DMS79 treated with DMSO at 0.1 percent for 48 hours (cell line): Measurements from ENCODE around the gene PPP2R2C.

Source experiments
- DNase-seq: peaks from one replicate; lab custom pipeline; 2025; lab: John Stamatoyannopoulos, UW

PPP2R2C gene

DNA sequence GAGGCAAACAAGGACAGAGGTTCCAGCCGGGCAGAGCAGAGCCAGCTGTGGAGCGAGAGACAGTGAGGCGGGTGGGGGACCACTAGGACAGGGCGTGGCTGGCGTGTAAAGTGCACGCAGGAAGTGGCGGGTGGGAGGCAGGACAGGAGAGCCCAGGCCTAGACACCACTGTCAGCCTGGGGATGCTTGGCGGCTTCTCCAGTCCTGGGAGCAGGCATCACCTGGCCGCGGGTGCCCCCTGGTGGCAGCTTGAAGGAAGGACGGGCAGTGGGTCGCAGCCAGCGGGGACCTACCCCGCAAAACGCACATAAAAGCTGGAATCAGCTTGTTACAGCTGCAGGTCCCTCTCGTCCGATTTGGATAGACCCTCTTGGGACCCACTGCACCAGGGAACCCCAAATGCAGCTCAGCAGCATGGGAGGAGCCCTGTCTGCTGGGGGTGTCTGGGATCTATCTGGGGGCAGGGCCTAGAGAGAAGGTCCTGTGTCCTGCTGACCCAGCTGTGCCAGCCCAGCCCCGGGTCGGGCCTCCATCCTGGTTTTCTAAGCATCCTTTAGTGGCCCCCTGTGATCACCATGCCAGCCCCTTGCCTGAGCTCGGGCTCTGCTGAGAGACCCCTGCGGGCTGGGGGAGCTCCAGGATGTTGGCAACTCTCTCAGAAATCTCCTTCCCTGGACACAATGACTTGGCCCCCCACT is 145.0 kb downstream of the PPP2R2C start:
- DNase-seq = peak; percentile 19

DNA sequence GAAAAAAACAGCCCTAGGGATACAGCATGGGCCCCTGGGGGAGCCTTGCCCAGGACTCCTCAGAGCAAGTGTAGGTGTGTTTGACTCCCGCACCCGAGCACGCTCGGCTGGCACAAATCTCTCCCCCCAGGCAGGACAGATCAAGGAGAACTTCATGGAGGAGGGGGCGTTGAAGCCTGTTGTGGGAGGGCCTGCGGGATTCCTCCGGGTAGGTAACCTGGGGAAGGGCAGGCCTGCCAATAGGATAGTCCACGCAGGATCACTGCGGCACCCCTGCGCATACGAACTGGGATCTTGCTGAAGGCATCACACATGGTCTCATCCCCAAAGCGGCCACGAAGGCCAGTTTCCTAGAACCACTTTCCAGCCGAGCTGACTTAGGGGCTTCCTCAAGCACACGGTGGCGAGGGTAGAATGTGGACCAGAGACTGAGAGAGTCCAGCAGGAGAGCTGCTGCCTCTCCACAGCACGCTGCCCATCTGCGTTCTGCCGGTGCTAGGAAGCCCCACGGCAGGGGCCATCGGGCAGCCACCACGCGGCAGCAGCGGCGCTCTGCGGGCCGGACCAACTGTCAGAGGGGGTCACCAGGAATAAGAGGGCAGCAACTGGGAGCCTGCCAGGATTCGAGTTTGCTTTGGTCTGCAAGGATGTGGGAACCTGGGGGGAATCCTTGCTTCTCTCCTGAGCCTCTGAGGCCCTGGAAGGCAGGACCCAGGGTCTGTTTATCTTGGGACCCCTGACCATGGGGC is 145.9 kb downstream of the PPP2R2C start:
- no peak for DNase-seq

DNA sequence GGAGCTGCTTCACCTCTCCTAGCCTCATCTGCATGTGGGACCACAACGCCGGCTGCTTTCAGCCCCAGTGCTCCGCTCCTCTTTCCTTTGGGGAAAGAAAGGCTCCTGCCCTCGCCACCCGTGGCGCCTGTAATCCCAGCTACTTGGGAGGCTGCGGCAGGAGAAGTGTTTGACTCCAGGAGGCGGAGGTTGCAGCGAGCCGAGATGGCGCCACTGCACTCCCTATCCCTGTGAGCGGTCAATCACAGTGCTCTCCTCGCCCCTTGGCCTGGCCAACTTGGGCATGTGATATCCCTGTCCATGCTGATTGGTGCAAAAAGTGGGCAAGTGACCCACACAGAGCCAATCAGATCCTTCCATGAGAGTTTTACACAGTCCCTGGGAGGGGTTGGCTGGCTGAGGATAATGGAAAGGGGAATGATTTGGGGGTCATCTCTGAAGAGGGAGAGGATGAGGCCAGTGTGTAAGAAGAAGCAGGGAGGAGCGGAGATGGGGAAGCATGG is 146.6 kb downstream of the PPP2R2C start:
- DNase-seq = no peak

DNA sequence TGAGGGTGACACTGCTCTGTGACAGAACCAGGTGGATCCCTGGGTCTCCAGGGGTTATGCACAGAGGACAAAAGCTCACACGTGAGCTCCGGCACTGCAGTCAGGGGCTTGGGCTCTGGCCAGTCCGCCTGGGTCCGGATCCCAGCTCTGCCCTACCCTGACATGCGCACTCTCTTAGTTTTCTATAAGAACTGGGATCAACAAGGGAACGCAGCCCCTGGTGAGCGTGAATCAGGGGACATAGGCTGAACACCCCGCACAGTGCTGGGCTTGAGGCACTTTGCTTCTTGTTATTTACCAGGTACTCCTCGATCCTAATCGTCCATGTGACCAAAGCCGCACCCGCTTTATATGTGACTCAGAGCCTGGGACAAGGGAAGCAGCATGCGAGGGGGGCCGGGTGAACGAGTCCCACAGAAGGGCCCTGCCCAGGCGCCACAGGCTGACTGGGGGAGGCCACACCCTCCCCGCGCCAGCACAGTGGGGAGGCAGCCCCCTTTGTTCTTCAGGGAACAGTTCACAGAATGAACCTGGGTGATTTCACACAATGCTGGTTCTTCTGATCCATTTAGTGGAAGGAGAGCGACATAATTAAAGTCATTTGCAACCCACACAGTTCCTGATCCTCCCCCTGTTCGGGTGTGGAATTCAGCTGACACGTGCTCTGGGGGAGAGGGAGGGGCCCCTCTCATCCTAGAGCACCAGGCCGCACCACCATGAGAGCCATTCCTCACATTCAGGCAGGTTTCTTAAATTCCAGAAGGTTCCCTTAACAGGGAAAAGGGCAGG is 147.2 kb downstream of the PPP2R2C start:
- no peak for DNase-seq

DNA sequence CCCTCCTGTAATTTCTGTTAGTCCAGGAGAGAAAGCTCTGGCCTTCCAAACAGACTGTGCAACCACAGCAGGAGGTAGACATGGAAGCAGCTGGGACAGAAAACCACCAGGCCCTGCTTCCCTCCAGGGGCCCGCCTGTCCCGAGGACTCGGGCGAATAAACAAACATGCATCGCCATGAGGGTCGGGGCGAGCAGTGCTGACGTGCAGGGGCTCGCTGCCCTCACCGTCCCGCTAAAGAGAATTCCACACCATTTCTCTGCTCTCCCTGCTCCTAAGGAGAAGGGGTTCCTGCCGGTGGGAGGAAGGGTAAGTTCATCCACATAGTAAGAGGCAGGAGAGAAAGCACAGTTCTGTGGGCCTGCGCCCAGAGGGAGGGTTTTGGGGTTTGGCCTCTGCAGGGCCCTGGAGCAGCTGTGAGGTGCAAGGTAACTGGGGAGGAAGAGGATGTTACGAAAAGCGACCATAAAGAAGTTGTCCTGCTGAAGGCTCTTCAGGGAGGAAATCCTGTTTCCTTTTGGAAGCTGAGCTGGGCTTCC is 147.9 kb downstream of the PPP2R2C start:
- DNase-seq = no peak

DNA sequence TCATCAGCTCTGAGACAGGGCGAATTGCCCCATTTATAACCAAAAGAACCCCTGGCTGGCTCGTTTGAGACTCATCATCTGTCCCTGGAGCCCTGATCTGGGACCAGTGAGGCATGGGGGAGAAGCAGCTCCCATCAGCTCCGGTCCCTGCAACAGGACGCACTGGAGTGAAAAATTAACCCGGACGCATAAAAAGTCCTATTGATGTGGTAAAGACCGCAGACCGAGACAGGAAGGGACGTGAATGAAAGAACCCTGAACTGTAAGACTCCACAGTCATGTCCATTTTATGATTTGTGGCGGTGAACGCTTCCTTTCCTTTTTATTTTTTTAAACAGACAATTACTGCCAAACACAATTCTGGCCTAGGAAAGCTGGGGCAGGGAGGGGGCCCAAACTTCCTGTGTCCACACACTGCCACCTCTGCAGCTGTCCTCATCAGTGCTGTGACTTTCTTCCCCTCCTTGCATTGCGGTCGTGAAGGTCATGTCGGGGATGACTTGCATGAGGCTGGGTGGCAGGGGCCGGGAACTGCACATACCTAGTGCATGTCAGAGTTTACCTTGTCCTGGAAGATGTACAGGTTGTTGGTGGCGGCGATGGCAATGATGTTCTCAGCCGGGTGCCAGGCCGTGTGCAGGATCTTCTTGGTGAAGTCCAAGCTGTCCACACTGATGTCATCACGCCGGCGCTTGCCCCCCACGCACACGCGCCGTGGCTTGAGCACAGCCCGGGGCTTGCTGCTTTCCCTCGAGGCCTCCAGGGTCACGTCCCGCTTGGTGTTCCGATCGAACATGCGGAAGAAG is 149.4 kb downstream of the PPP2R2C start:
- no peak for DNase-seq

DNA sequence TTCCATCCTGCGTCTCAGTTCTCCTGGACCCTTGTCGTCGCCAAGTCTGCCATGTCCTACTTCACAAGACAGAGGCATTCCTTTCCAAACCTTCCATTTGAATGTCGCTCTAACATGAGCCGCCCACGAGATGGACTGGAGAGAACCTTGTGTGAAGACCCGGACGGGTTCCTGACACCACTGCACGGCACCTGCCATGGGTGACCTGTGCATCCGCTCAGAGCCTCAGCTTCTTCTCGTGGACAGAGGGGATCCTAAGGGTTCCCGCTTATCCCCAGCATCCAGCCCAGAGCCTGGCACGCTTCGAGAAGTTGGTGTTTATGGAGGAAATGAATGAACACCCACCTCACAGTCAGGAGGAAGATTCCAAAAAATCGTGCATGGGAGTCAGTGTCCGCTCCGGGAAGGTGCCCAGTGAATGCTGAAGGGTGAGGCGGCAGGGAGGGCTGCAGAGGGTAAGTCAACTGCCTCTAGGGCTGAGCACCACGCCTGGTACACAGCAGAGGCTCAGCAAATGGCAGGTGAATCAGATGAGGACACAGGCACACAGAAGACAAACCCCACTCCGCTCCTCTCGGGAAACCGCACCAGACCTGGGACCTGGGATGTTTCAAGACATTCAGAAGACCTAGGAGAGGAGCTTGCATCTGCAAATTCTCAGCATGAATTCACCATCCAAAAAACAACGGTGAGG is 150.2 kb downstream of the PPP2R2C start:
- no peak for DNase-seq

DNA sequence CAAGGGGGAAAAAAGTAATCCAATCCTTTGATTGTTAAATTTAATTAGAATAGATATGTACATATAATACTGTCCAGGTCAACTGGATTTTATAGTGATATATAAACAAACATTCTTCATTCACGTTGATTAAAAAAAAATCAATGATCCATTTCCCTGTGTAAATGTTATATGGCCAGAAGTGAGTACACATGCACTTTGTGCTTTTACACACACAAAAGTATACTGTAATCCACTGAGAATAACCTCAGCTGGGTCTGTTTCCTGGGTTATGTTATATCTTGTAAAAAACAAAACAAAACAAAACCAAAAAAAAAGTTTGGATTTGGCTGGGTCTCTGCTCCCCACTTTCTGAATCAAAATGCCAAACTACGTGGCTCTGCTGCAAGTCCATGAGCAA is 151.1 kb downstream of the PPP2R2C start:
- DNase-seq = no peak

DNA sequence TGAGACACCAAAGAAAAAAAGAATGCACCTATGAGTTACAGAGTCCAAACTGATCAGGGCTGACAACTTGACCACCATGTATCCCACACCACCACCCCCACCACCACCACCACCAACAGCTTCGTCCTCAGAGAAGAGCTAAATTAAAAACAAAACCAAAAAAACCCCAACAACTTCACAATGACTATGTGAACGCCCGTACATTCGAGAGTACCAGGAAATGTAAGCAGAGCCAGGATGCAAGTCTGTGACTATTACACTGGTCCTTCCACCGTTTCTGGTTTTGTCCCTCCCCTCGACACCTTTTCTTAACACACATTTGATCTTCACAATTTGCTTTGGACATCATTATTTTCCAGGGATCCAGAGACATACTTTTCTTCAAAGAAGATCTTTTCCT is 151.8 kb downstream of the PPP2R2C start:
- no peak for DNase-seq

DNA sequence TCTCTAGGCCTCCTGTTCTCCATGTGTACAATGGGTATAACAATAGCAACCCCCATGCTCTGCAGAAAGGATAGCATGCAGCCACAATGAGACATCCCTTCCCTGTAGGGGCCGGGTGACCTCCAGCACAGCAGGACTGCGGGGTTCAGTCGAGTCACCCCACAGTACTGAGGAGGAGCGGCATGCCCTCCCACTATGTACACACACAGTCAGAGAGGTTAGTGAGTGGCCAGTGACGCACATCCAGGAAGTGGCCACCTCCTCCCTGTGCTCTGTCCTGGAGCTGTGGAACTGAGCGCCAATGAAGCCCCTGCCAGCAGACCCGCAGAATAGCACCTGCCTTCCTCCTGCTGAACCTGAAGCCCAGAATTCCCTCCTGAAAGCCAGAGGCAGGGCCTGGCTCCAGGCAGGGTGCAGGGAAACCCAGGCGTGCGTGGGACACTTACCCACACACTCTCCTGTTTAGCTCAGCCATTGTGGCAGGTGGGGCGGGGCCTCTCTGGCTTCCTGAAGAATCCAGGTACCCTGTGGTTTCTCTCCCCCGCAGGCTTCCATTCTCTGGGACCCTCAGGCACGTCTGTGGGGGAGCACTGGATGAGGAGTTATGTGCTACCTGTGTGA is 152.8 kb downstream of the PPP2R2C start:
- DNase-seq = no peak

DNA sequence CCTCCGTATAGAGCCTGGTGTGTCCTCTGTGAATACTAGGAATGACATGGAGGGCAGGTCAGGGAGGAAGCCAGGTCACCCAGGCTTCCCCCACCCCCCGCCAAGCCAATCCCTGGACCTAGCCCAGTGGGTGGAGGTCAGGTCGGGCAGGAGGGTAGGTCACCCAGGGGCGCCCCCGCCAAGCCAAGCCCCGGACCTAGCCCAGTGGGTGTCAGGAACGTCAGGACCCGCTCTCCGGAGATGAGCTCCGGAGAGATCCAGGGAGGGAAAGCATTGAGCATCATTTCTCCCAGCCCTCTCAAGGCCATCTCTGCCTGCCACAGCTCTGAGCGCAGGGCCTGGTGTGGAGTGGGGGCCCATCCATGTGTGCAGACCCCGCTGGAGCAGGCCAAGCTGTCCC is 154.2 kb downstream of the PPP2R2C start:
- no peak for DNase-seq

DNA sequence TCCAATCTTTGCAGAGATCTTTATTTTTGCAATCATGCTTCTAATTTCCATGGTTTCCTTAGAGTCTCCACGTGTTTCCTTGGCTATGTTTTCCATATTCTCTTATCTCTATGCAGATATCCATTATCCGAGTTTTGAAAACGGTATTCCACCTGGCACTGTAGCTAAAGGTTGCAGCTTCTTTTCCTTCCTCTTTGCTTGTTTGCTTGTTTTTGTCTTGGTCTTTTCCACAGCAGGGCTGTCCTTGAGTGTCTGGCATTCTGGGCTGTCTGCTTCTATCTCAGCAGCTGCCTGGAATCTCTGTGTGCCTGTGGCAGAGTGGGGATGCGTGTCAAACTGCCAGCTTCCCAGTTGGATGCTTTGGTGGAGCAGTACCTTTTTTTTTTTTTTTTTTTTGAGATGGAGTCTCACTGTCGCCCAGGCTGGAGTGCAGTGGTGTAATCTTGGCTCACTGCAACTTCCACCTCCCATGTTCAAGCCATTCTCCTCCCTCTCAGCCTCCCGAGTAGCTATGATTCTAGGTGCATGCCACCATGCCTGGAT is 155.9 kb downstream of the PPP2R2C start:
- DNase-seq = no peak

DNA sequence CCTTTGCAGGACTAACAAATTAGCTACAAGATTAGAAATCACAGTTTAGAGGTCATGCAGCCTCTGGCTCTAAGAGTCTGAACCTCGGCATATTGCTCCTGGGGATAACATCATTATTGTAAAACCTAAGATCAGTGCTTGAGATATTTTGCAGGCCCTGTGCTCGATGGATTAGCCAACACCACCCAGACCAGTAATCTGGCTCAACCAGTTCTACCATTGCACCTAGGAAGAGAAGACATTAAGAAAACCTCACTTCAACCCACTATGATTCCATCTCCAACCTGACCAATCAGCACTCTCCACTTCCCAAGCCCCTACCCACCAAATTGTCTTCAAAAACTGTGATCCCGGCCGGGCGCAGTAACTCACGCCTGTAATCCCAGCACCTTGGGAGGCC is 159.2 kb downstream of the PPP2R2C start:
- no peak for DNase-seq

DNA sequence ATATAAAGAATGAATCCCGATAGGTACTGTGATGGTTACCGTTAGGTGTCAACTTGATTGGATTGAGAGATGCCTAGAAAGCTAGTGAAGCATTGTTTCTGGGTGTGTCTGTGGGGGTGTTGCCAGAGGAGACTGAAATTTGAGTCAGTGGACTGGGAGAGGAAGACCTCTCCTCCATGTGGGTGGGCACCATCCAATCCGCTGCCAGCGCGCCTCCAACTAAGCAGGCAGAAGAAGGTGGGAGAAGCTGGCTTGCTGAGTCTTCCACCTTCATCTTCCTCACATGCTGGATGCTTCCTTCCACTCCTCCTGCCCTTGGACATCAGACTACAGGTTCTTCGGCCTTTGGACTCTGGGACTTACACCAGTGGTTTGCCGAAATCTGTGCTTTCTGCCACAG is 162.6 kb downstream of the PPP2R2C start:
- no peak for DNase-seq

DNA sequence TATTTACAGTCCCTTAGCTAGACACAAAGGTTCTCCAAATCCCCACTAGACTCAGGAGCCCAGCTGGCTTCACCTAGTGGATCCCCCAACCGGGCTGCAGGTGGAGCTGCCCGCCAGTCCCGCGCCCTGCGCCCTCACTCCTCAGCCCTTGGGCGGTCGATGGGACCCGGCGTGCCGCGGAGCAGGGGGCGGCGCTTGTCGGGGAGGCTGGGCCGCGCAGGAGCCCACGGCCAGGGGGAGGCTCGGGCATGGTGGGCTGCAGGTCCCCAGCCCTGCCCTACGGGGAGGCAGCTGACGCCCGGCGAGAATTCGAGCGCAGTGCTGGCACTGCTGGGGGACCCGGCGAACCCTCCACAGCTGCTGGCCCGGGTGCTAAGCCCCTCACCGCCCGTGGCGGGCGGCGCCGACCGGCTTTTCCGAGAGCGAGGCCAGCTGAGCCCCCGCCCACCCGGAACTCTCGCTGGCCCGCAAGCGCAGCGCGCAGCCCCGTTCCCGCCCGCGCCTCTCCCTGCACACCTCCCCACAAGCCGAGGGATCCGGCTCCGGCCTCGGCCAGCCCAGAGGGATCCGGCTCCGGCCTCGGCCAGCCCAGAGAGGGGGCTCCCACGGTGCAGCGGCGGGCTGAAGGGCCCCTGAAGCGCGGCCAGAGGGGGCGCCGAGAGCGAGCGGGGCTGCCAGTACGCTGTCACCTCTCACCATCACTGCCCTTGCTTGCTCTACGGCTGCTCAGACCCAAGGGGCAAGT is 163.3 kb downstream of the PPP2R2C start:
- peak; percentile 57 for DNase-seq

DNA sequence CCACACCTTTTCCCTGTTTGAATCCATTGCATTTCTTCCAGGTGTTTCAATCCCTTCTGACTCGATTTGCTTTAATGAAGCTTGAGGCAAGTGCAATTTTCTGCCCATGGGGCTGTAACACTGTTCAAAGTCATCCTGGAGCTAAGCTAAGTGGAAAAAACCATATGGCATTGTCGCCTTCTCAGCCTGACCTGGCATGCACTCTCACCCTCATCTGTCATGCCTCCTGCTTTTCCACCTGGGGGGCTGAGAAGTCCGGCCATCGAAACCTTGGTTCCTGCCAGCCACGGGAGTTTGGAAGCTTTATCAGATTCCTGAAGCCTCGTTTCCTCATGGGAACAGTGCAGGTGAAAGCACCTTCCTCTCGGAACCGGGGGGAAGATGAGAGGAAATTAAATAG is 164.5 kb downstream of the PPP2R2C start:
- peak; percentile 1 for DNase-seq

DNA sequence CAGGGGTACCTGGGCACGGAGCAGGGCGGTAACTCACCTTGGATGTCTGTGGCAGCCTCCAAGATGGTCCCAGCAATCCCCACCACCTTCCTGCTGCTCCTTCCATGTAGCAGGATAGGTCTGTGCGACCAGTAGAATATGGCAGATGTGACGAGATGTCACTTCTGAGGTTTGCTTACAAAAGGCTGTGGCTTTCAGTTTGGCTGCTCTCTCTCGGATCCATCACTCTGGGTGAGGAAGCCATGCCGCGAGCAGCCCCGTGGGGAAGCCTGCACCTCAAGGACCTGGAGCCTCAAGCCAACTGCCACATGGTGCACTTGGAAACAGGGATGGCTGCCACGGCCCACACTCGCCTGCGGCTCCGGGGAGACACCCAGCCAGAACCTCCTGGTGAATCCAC is 165.2 kb downstream of the PPP2R2C start:
- no peak for DNase-seq

DNA sequence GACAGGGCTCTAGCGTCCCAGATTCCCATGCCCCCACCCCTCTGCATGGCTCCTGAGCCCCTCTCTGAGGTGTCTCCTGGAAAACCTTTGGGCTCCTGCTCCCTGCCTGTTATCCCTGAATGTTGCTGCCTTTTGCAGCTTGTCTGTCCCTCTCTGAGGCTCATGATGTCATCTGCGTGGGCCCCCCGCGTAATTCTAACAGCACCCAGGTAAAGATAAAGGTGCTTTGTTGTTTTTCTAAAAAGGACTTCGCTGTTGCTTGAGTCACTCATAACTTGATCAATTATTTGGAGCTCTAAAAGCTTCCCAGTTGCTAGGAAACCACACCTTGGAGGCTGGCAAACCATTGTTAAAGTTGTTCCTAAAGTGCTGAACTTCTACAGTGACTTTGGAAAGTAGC is 166.1 kb downstream of the PPP2R2C start:
- DNase-seq = no peak

DNA sequence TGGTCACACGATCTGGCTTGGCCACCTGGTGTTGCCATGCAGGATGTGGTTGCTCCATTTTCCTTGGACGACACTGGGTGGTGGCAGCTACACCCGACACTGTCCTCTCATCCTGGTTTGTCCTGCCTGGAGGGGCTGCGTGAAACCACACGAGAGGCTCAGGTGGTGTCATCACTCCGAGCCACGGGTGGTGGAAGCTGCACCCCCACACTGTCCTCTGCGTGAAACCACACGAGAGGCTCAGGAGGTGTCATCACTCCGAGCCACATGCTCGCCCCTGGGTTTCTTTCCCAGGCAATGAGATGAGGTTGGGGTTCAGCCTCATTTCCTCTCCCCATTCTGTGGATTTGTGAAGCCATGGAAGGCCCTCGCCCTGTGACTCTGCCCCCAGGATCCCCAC is 168.5 kb downstream of the PPP2R2C start:
- no peak for DNase-seq

DNA sequence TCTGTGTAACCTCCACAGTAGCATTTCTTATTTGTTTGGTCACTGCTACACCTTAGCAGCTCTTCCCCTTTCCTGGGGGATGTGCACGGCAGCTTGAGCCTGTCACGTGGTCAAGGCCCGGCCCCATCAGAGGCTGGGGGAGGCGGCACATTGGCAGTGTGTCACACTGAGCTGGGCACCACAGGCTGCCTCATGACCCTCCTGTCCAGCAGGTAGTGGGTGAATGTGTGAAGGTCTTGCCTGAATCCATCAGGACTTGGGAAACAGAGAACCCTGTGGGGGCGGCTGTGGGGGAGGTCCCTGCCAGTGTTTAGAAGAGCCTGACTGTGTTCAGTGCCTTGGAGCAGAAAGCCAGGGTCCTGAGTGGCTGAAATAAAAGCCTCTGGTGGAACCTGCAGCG is 169.5 kb downstream of the PPP2R2C start:
- DNase-seq = no peak
